Measurements from ENCODE around the gene AASDH.

- no peak for TF ChIP-seq CTCF (conservative IDR thresholded peaks at IDR 0.05; ENCODE audit: low read depth, low read length)
- TF ChIP-seq EZH2phosphoT487 (IDR thresholded peaks at IDR 0.05; ENCODE audit: borderline replicate concordance, low read length): no peak
Observed at GRCh38 chr4:56387023-56388001, at the start of gene AASDH.
